NOMO-1 (cell line): Measurements from ENCODE around the gene IQCF5.
"Not testable (repeated sequence)": the region's sequence is repeated elsewhere in the genome, so short reads cannot be mapped to it uniquely, and the experiment has no call there.

ENCODE experiments used
- DNase-seq, 2 experiments: peaks; one replicate each; lab custom pipeline; 2025; ENCODE audit not compliant: unreplicated experiment in 2 of 2; lab: John Stamatoyannopoulos, UW

IQCF5 gene

GRCh38 chr3:51869304-51869703, 6.1 kb downstream of the IQCF5 start:
- DNase-seq: no peak

- not testable (repeated sequence) for DNase-seq
Measured at GRCh38 chr3:51868896-51869295, 6.5 kb downstream of the IQCF5 start.

GRCh38 chr3:51862886-51863285, 12.5 kb downstream of the IQCF5 start:
- DNase-seq: no peak

DNA sequence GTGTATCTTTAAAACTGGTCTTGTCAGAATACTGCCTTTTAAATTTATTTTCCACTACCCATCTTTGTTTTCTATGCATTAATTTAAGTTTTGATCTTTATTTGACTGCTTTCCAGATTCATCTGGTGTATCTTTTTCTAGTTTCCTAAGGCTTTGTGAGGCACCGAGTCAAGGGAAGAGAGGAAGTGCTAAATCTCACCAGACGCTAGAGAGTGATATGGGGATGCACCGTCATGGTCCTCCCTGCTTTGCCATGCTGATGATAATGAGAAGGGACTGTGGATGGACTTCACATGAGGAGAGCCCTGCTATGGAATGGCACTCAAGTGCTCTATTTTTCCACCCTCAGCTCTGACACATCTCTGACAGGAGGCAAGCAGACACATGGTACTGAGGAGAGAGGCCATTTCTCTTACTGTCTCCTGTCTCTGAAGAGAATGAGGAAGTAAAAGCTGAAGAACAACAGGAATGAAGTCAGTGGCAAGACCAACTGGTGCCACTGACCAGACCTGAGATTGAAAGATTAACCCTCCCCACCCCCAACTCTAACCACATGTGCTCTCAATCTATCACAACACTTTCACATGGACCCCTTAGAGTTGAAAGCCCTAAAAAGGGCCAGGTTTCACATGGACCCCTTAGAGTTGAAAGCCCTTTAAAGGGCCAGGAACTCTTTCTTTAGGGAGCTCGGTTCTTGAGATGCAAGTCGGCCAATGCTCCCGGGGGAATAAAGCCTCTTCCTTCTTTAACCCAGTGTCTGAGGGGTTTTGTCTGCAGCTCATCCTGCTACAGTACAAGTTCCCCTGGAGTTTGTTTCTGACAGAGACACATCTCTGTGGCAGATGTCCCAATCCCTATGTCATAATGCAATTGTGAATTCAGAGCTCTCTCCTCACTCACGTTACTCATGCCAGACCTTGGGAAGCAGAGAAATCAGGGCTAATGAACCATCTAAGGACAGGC, 14.4 kb downstream of the IQCF5 start, which contains the start of gene IQCF2:
Gene IQCF2 (plus strand): TSS at position 913 of the 963 bp plus-strand sequence. CDS start 52 bp downstream, outside the sequence.
- DNase-seq: no peak

DNA sequence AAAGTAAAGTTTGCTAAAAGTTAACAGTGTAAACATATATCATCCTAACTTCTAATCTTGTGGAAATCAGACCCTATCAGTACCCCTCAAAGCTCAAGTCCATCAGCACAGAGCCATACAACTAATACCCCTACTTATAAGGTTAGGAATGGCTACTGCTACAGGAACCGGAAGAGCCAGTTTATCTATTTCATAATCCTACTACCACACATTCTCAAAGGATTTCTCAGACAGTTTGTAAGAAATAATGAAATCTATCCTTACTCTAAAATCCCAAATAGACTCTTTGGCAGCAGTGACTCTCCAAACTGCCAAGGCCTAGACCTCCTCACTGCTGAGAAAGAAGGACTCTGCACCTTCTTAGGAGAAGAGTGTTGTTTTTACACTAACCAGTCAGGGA, 20.0 kb downstream of the IQCF5 start:
- DNase-seq: not testable (repeated sequence)

DNA sequence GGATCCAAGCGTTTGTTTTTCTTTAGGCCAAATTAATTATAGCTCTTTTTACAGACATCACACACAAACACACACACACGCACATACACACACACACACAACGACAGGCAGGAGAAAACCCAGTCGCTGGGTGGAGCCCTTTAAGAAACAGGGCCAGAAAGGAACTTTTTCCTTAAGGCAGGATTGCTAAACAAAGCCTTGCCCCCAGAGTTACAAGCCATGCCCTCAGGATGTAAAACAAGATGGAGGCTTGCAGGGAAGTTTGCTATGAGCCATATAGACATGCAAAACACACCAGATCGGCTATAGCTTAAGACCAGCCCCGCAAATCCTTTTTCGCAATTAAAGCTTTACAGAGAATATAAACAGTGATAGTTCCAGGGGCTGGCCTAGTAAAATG, 30.3 kb downstream of the IQCF5 start:
- no peak for DNase-seq

DNA sequence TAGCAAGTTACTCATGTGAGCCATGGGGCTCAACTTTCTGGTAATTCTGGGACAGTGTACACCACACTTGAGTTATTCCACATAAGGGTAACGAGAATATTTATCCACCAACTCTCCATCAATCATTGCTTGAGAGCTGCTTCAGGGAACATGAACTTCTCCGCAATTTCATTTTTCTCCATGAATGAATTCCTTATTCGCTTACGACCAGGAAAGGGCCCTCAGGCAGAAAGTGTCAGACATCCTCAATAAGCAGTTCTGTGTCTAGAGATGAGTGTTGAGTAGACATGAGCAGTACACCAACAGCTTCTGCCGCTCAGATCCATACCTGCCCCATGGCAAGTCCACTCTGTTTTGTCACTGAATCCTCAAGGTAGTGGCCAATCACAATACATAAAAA, 38.8 kb downstream of the IQCF5 start:
- DNase-seq: no peak

- DNase-seq: no peak
Measured at GRCh38 chr3:51830836-51831385, 44.5 kb downstream of the IQCF5 start.

DNA sequence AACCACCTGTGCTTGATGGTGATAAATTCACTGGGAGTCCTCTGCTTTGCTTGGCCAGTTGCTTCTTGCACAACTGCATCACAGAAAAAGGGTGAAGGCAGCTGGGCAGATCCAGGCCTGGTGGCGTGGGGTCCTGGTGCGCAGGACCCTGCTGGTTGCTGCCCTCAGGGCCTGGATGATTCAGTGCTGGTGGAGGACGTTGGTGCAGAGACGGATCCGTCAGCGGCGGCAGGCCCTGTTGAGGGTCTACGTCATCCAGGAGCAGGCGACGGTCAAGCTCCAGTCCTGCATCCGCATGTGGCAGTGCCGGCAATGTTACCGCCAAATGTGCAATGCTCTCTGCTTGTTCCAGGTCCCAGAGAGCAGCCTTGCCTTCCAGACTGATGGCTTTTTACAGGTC, 45.1 kb downstream of the IQCF5 start:
- DNase-seq: no peak

GRCh38 chr3:51828297-51828696, 47.1 kb downstream of the IQCF5 start:
- DNase-seq: no peak
